IMR-90 (cell line): ENCODE data around the gene CMSS1. TPM values are rescaled to one million over a fixed set of nuclear protein-coding genes. Genes with fewer than 3 reads are reported as not detected.
A peak's percentile ranks its signal among the peaks of the same experiment; 100 is the strongest.

Experiments used
- ATAC-seq: fragments of 200-7000 bp; cut with Tn5 transposase; 2 replicates; pipeline ENCODE4 v1.9.1; 2020; ENCODE audit warnings: low read depth, mild to moderate bottlenecking, moderate library complexity
- BruUV-seq: library from RNA; stranded (reverse); fragments of 400-500 nt; replicated peaks from 2 replicates; lab custom pipeline; 2021; lab: Mats Ljungman, UMichigan
- CTCF ChIA-PET: fragments of 300-600 bp; formaldehyde crosslinking; extraction: SDS; loops from one replicate; lab custom pipeline; 2021; ENCODE audit warnings: antibody characterized with exemption; lab: Yijun Ruan, JAX
- POLR2A ChIA-PET: fragments of 300-600 bp; sonication (Branson Sonifier 250); formaldehyde crosslinking; loops from one replicate; lab custom pipeline; 2022; ENCODE audit warnings: antibody characterized with exemption; ENCODE audit not compliant: unreplicated experiment; lab: Charles Lee
- DNase-seq: peaks from one replicate; pipeline ENCODE4 v3.0.0; 2013
- H2AFZ ChIP-seq: replicated peaks from 2 replicates; pipeline ENCODE3; 2013; ENCODE audit warnings: low read length, mild to moderate bottlenecking; ENCODE audit not compliant: poor library complexity
- H2AK5ac ChIP-seq: 2 replicates; pipeline ENCODE4 v1.6.1; 2013; ENCODE audit warnings: low read depth, low read length, inconsistent platforms
- H2AK9ac ChIP-seq: replicated peaks from 2 replicates; pipeline ENCODE3; 2013; ENCODE audit warnings: mild to moderate bottlenecking, low read depth, low read length, moderate library complexity; ENCODE audit not compliant: poor library complexity
- H2BK120ac ChIP-seq: 2 replicates; pipeline ENCODE4 v1.6.1; 2013; ENCODE audit warnings: low read depth, low read length, inconsistent platforms
- H2BK15ac ChIP-seq: 3 replicates; pipeline ENCODE4 v1.6.1; 2013; ENCODE audit warnings: low read depth, low read length, inconsistent platforms
- H2BK20ac ChIP-seq: 2 replicates; pipeline ENCODE4 v1.6.1; 2013; ENCODE audit warnings: low read depth, mild to moderate bottlenecking, inconsistent platforms, low read length, moderate library complexity
- H2BK5ac ChIP-seq: 2 replicates; pipeline ENCODE4 v1.6.1; 2013; ENCODE audit warnings: mild to moderate bottlenecking, low read depth, low read length, inconsistent platforms; ENCODE audit not compliant: poor library complexity, severe bottlenecking
- H3K14ac ChIP-seq: replicated peaks from 2 replicates; pipeline ENCODE4 v1.6.1; 2013; ENCODE audit warnings: low read depth, low read length, inconsistent platforms
- H3K18ac ChIP-seq: 2 replicates; pipeline ENCODE4 v1.6.1; 2013; ENCODE audit warnings: low read depth, low read length, control low read depth
- H3K23ac ChIP-seq: 2 replicates; pipeline ENCODE4 v1.6.1; 2013; ENCODE audit warnings: low read depth, low read length, inconsistent platforms
- H3K27ac ChIP-seq: 2 replicates; pipeline ENCODE4 v1.5.1; 2013; ENCODE audit warnings: mild to moderate bottlenecking, control low read depth, low read length; ENCODE audit not compliant: insufficient read depth
- H3K27me3 ChIP-seq: 2 replicates; pipeline ENCODE4 v1.6.1; 2013; ENCODE audit warnings: low read length; ENCODE audit not compliant: control insufficient read depth, insufficient read depth
- H3K36me3 ChIP-seq: 2 replicates; pipeline ENCODE4 v1.6.1; 2013; ENCODE audit warnings: low read length, mixed read lengths; ENCODE audit not compliant: control insufficient read depth, insufficient read depth
- H3K4ac ChIP-seq: 2 replicates; pipeline ENCODE4 v1.6.1; 2013; ENCODE audit warnings: low read depth, low read length, inconsistent platforms
- H3K4me1 ChIP-seq: 2 replicates; pipeline ENCODE4 v1.6.1; 2013; ENCODE audit warnings: low read length, mixed read lengths; ENCODE audit not compliant: control insufficient read depth, insufficient read depth
- H3K4me2 ChIP-seq: 2 replicates; pipeline ENCODE4 v1.6.1; 2013; ENCODE audit warnings: low read depth, mild to moderate bottlenecking, control low read depth, low read length, moderate library complexity
- H3K4me3 ChIP-seq: 2 replicates; pipeline ENCODE4 v1.5.1; 2013; ENCODE audit warnings: low read depth, mild to moderate bottlenecking, control low read depth, low read length, moderate library complexity; ENCODE audit not compliant: insufficient read depth
- H3K56ac ChIP-seq: 2 replicates; pipeline ENCODE4 v1.6.1; 2013; ENCODE audit warnings: low read length, inconsistent platforms; ENCODE audit not compliant: insufficient read depth; ENCODE audit errors: extremely low read depth
- H3K79me1 ChIP-seq, 2 experiments: 2 replicates each; pipeline ENCODE4 v1.6.1; 2013; ENCODE audit warnings: low read length in 2 of 2, inconsistent platforms in 1 of 2, low read depth in 1 of 2
- H3K9ac ChIP-seq: 2 replicates; pipeline ENCODE4 v1.6.1; 2013; ENCODE audit warnings: low read depth, low read length, control low read depth
- H3K9me1 ChIP-seq: 2 replicates; pipeline ENCODE4 v1.6.1; 2013; ENCODE audit warnings: low read length, inconsistent platforms; ENCODE audit not compliant: insufficient read depth
- H3K9me3 ChIP-seq: 2 replicates; pipeline ENCODE4 v1.6.1; 2013; ENCODE audit warnings: low read length; ENCODE audit not compliant: control insufficient read depth, insufficient read depth
- H4K20me1 ChIP-seq: 2 replicates; pipeline ENCODE4 v1.6.1; 2013; ENCODE audit warnings: low read length, inconsistent platforms; ENCODE audit not compliant: insufficient read depth
- H4K5ac ChIP-seq: 2 replicates; pipeline ENCODE4 v1.6.1; 2013; ENCODE audit warnings: mild to moderate bottlenecking, low read depth, low read length, control low read depth
- H4K8ac ChIP-seq, 2 experiments: 2 replicates each; pipeline ENCODE4 v1.6.1; 2013; ENCODE audit warnings: low read depth in 2 of 2, low read length in 2 of 2, control low read depth in 1 of 2, inconsistent platforms in 1 of 2
- H4K91ac ChIP-seq: 2 replicates; pipeline ENCODE4 v1.6.1; 2013; ENCODE audit warnings: low read depth, low read length, inconsistent platforms; ENCODE audit not compliant: insufficient read depth
- BHLHE40 ChIP-seq: fragments of 150-350 bp; IDR thresholded peaks from 2 replicates; pipeline ENCODE4 v1.6.1; 2016; ENCODE audit warnings: mild to moderate bottlenecking, low read depth, low read length
- CHD1 ChIP-seq: IDR thresholded peaks from 2 replicates; pipeline ENCODE4 v1.6.1; 2012; ENCODE audit warnings: low read depth, low read length, improper control_type of control experiment
- FOS ChIP-seq: fragments of 150-350 bp; IDR thresholded peaks from 2 replicates; pipeline ENCODE4 v1.6.1; 2016; ENCODE audit warnings: low read depth, low read length
- MXI1 ChIP-seq: IDR thresholded peaks from 2 replicates; pipeline ENCODE4 v1.6.1; 2012; ENCODE audit warnings: low read depth, mild to moderate bottlenecking, low read length, moderate library complexity, borderline replicate concordance
- NFE2L2 ChIP-seq: fragments of 150-350 bp; IDR thresholded peaks from 2 replicates; pipeline ENCODE4 v1.6.1; 2016; ENCODE audit warnings: low read depth, mild to moderate bottlenecking, low read length
- POLR2A ChIP-seq: IDR thresholded peaks from 2 replicates; pipeline ENCODE4 v1.6.1; 2012; ENCODE audit warnings: mild to moderate bottlenecking, low read depth, low read length
- RCOR1 ChIP-seq: IDR thresholded peaks from 2 replicates; pipeline ENCODE4 v1.6.1; 2012; ENCODE audit warnings: mild to moderate bottlenecking, low read length, improper control_type of control experiment; ENCODE audit not compliant: insufficient replicate concordance
- RFX5 ChIP-seq: IDR thresholded peaks from 2 replicates; pipeline ENCODE4 v1.8.0; 2012; ENCODE audit warnings: low read depth, mild to moderate bottlenecking, low read length, moderate library complexity
- WGBS, 2 experiments: methylation state at CpG; one replicate each; pipeline versions ENCODE4 v1.1.5 to v1.1.7; 2013; ENCODE audit warnings: missing lambda C conversion rate in 2 of 2; ENCODE audit not compliant: insufficient read length in 1 of 2; ENCODE audit errors: extremely low coverage in 2 of 2; 5-methylcytosine and 5-hydroxymethylcytosine counted together
- dilution Hi-C: fragments of 300-500 bp; cut with HindIII; formaldehyde crosslinking; loops from one replicate; pipeline ENCODE4 v1.14.3; 2018; ENCODE audit warnings: low sequenced_read_pairs; ENCODE audit not compliant: unreplicated experiment
- in situ Hi-C: fragments of 300-500 bp; cut with MboI; formaldehyde crosslinking; loops from 3 replicates; pipeline ENCODE4 v1.14.3; 2019; ENCODE audit warnings: low sequenced_read_pairs, inconsistent platforms, mixed read lengths
- intact Hi-C: fragments of 100-400 bp; cut with micrococcal nuclease; formaldehyde crosslinking; loops from 2 replicates; pipeline ENCODE4 v1.10.0; 2022
- polyA plus RNA-seq, 3 experiments: library from polyadenylated mRNA; depleted of rRNA; stranded (reverse); fragments of >200 nt; gene quantifications; 2 replicates each; pipeline ENCODE4 v1.2.3, GENCODE V29; 2012; ENCODE audit warnings: low replicate concordance in 1 of 3
- total RNA-seq: library from RNA; depleted of rRNA; stranded (reverse); fragments of >200 nt; gene quantifications from 2 replicates; pipeline ENCODE4 v1.2.3, GENCODE V29; 2012
- TF ChIP-seq, protein P1 (sequence below): fragments of 150-350 bp; IDR thresholded peaks from 2 replicates; pipeline ENCODE4 v1.6.1; 2017; ENCODE audit warnings: mild to moderate bottlenecking, antibody characterized with exemption, low read length, low read depth

The CMSS1 gene
- total and polyA plus RNA-seq, 2 of the 4 experiments (the other 2 are of a cell fraction) = 12.5 to 13.6 TPM

DNA sequence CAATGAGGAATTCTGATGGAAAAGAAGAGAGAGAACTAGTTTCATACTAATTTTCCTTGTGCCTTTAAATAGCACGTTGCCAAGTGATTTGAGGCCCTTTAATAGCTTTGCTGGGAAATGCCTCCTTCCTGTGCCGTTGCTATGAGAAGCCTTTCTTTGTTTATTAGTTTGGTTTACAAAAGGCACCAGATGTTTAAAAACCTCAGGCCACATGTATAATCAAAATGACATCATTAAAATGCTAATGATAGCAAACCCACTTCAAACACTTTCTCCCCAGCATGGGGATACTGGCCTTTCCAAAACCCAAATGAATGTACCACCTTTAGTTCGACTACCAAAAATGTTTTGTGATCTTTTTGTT lies 393.1 kb downstream of the CMSS1 start:
- Histone ChIP-seq H3K9ac (peak overlapping the region; percentile 25; the same call in 1 of the 2 replicates), H3K4me2 (peak overlapping the region; percentile 92), H4K5ac (peak overlapping the region; percentile 97), H3K23ac (peak overlapping the region; percentile 88), H3K56ac (peak overlapping the region; percentile 53; the same call in 1 of the 2 replicates), H3K14ac (peak overlapping the region; percentile 94), H3K4me3 (no peak overlapping the region), H3K36me3 (no peaks in the 10 kb centered on the region), H2AK5ac (peak overlapping the region; percentile 69; the same call in 1 of the 2 replicates), H3K27ac (peak overlapping the region; percentile 86; the same call in 1 of the 2 replicates), H3K79me1 (no peaks in the 10 kb centered on the region), H3K27me3 (no peaks in the 10 kb centered on the region; the same call in 1 of the 2 replicates), H2BK120ac (peak overlapping the region; percentile 96), H2AK9ac (peak overlapping the region; percentile 19), H4K91ac (peak overlapping the region; percentile 91), H2BK5ac (peak overlapping the region; percentile 86), H3K18ac (peak overlapping the region; percentile 100), H3K4ac (peak overlapping the region; percentile 96), H2BK15ac (peak overlapping the region; percentile 98; the same call in 2 of the 3 replicates), H3K4me1 (peaks cover 18% of the 10 kb centered on the region), H3K9me3 (no peaks in the 10 kb centered on the region), H2BK20ac (peak overlapping the region; percentile 83), H3K9me1 (peaks cover 6% of the 10 kb centered on the region), H4K8ac (peak overlapping the region; percentile 27 to 91), H2AFZ (no peak overlapping the region), H4K20me1 (no peaks in the 10 kb centered on the region)
- DNase-seq (peak; percentile 95), ATAC-seq (peak; percentile 74)
- no CpG with 5 or more reads among the region's 3 CpGs for WGBS, 2 experiments
- BruUV-seq = no TSS peak
- TF ChIP-seq MXI1 (peak; percentile 44; the same call in 1 of the 2 replicates), RCOR1 (peak; percentile 48), BHLHE40 (peak; percentile 75; the same call in 1 of the 2 replicates), POLR2A (no peak), RFX5 (no peak), CHD1 (no peak), FOS (peak; percentile 25; the same call in 1 of the 2 replicates), NFE2L2 (no peak)
- TF ChIP-seq, protein P1, sequence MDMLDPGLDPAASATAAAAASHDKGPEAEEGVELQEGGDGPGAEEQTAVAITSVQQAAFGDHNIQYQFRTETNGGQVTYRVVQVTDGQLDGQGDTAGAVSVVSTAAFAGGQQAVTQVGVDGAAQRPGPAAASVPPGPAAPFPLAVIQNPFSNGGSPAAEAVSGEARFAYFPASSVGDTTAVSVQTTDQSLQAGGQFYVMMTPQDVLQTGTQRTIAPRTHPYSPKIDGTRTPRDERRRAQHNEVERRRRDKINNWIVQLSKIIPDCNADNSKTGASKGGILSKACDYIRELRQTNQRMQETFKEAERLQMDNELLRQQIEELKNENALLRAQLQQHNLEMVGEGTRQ = peak; percentile 13; the same call in 1 of the 2 replicates
- dilution Hi-C loops (no loop called here), in situ Hi-C loops (no loop called here), intact Hi-C loops (loop anchor here (2.0 kb wide), 3 partner anchors 52 to 170 kb away; no protein-coding TSS in a partner anchor)
- CTCF ChIA-PET = interaction anchor here (1.0 to 1.3 kb wide), 2 partner anchors 44 to 120 kb away, joined by 3 read pairs; no protein-coding TSS in a partner anchor
- POLR2A ChIA-PET = no interaction called here
